HepG2 (cell line): ENCODE results near the gene DENND11. TPM values are rescaled to one million over a fixed set of nuclear protein-coding genes. Genes with fewer than 3 reads are reported as not detected.
A peak's percentile ranks its signal among the peaks of the same experiment; 100 is the strongest.

Source experiments
- ATAC-seq: fragments of 200-7000 bp; cut with Tn5 transposase; 3 replicates; pipeline ENCODE4 v1.9.1; 2020; ENCODE audit warnings: mild to moderate bottlenecking, moderate library complexity
- BruUV-seq: library from RNA; stranded (reverse); fragments of 400-500 nt; replicated peaks from 2 replicates; lab custom pipeline; 2021; lab: Mats Ljungman, UMichigan
- CTCF ChIA-PET: fragments of 300-600 bp; formaldehyde crosslinking; extraction: SDS; loops from one replicate; lab custom pipeline; 2021; ENCODE audit warnings: low total read pairs, inconsistent platforms, low intra/inter-chr PET ratio; lab: Yijun Ruan, JAX
- POLR2A ChIA-PET: fragments of 350-600 bp; sonication (Branson Sonifier 250); formaldehyde crosslinking; loops from one replicate; lab custom pipeline; 2020; ENCODE audit warnings: antibody characterized with exemption, inconsistent platforms; lab: Yijun Ruan, JAX
- DNase-seq: peaks from one replicate; pipeline ENCODE4 v3.0.0-alpha.2; 2015; ENCODE audit warnings: low spot score
- FAIRE-seq: peaks from 3 replicates; lab custom pipeline; 2011; peaks lifted over from hg19 to GRCh38; lab: Jason Lieb, UNC
- H2AFZ ChIP-seq: one replicate; pipeline ENCODE4 v1.6.1; 2011; ENCODE audit warnings: low read length, inconsistent platforms
- H3K27ac ChIP-seq: fragments of 300-600 bp; 3 replicates; pipeline ENCODE4 v1.8.0; 2011; ENCODE audit warnings: mixed run types, mild to moderate bottlenecking, mixed read lengths, low read length, inconsistent platforms; ENCODE audit not compliant: insufficient read depth; ENCODE audit errors: extremely low read length
- H3K27me3 ChIP-seq, 2 experiments: fragments of 200-600 bp in 1 of 2; 2 replicates in 1 of 2; 3 replicates in 1 of 2; pipeline versions ENCODE4 v1.6.0 to v1.8.0; 2011; ENCODE audit warnings: low read length in 2 of 2, mild to moderate bottlenecking in 2 of 2, moderate library complexity in 2 of 2, inconsistent platforms in 1 of 2; ENCODE audit not compliant: insufficient read depth in 2 of 2, control insufficient read depth in 1 of 2
- H3K36me3 ChIP-seq, 2 experiments: fragments of 200-600 bp in 1 of 2; replicated peaks in 1 of 2; 2 replicates in 1 of 2; 3 replicates in 1 of 2; pipeline versions ENCODE4 v1.5.1 to v1.8.0; 2011; ENCODE audit warnings: low read length in 2 of 2, inconsistent platforms in 1 of 2; ENCODE audit not compliant: insufficient read depth in 2 of 2, control insufficient read depth in 1 of 2
- H3K4me1 ChIP-seq: 2 replicates; pipeline ENCODE4 v1.5.1; 2012; ENCODE audit warnings: low read length, inconsistent platforms; ENCODE audit not compliant: insufficient read depth
- H3K4me2 ChIP-seq: 2 replicates; pipeline ENCODE4 v1.6.0; 2011; ENCODE audit warnings: low read depth, low read length, inconsistent platforms
- H3K4me3 ChIP-seq, 3 experiments: fragments of 200-600 bp in 1 of 3; sonication (generic), shearing (Covaris generic) in 1 of 3; replicated peaks in 1 of 3; 2 replicates each; pipeline ENCODE4 v1.5.1; 2011 to 2016; ENCODE audit warnings: low read length in 3 of 3, inconsistent platforms in 2 of 3, low read depth in 2 of 3, mild to moderate bottlenecking in 2 of 3, control low read depth in 1 of 3, mixed read lengths in 1 of 3; ENCODE audit not compliant: insufficient read depth in 1 of 3
- H3K79me2 ChIP-seq: one replicate; pipeline ENCODE4 v1.6.1; 2011; ENCODE audit warnings: low read length, inconsistent platforms; ENCODE audit not compliant: insufficient read depth
- H3K9ac ChIP-seq: 2 replicates; pipeline ENCODE4 v1.6.0; 2011; ENCODE audit warnings: mild to moderate bottlenecking, low read depth, low read length, inconsistent platforms; ENCODE audit not compliant: insufficient read depth
- H3K9me3 ChIP-seq: 2 replicates; pipeline ENCODE4 v1.5.1; 2012; ENCODE audit warnings: mild to moderate bottlenecking, low read length
- H4K20me1 ChIP-seq: 2 replicates; pipeline ENCODE4 v1.6.0; 2011; ENCODE audit warnings: inconsistent platforms, mild to moderate bottlenecking, low read length, moderate library complexity; ENCODE audit not compliant: insufficient read depth
- FOXP4 ChIP-seq: sonication (generic); formaldehyde crosslinking; IDR thresholded peaks from 2 replicates; pipeline ENCODE4 v1.4.0; 2020; ENCODE audit warnings: missing genetic modification reagents
- NR2F1 ChIP-seq, 2 experiments: fragments of 450-650 bp in 1 of 2; formaldehyde crosslinking in 1 of 2; IDR thresholded peaks; 2 replicates each; pipeline versions ENCODE4 v1.5.0 to v1.6.1; 2016 to 2020; ENCODE audit warnings: mild to moderate bottlenecking in 1 of 2, missing compliant biosample characterization in 1 of 2, missing genetic modification reagents in 1 of 2, moderate library complexity in 1 of 2
- ZBTB8A ChIP-seq: sonication (generic); formaldehyde crosslinking; IDR thresholded peaks from 2 replicates; pipeline ENCODE4 v1.4.0; 2020; ENCODE audit warnings: mild to moderate bottlenecking, low read depth, missing genetic modification reagents, borderline replicate concordance
- ZNF225 ChIP-seq: sonication (generic); formaldehyde crosslinking; IDR thresholded peaks from 2 replicates; pipeline ENCODE4 v1.4.0; 2020; ENCODE audit warnings: mild to moderate bottlenecking, missing genetic modification reagents
- ZNF652 ChIP-seq: IDR thresholded peaks from 2 replicates; pipeline ENCODE4 v1.6.1; 2016; ENCODE audit warnings: low read depth, borderline replicate concordance
- WGBS: methylation state at CpG from one replicate; pipeline ENCODE4 v1.1.6; 2017; ENCODE audit warnings: low lambda C conversion rate; 5-methylcytosine and 5-hydroxymethylcytosine counted together
- in situ Hi-C: cut with HindIII; loops from 2 replicates; pipeline ENCODE4 v1.10.0; 2017; ENCODE audit warnings: low pct_unique_long_range_greater_than_20kb; ENCODE audit not compliant: extremely low pct_ligation_motif_present
- intact Hi-C: fragments of 100-400 bp; cut with micrococcal nuclease; formaldehyde crosslinking; loops from one replicate; pipeline ENCODE4 v1.10.0; 2022; ENCODE audit not compliant: unreplicated experiment
- polyA plus RNA-seq, 8 experiments: library from polyadenylated mRNA; depleted of rRNA in 3 of 8; stranded (reverse) in 7 of 8; unstranded in 1 of 8; fragments of >200 nt; fragmentation: Illumina TruSeq in 4 of 8; extraction: Trizol in 4 of 8; gene quantifications; 2 replicates each; pipeline versions ENCODE4 v1.2.1 to v1.2.3, GENCODE V29; 2011 to 2016; ENCODE audit warnings: low read depth in 4 of 8, missing spikeins in 1 of 8, mixed read lengths in 1 of 8; ENCODE audit not compliant: insufficient read depth in 1 of 8
- total RNA-seq, 5 experiments: library from RNA; depleted of rRNA; stranded (reverse); fragments of >200 nt; fragmentation: Illumina TruSeq; extraction: Trizol; gene quantifications; 2 replicates each; pipeline ENCODE4 v1.2.3, GENCODE V29; 2016; ENCODE audit warnings: low read depth in 1 of 5

The DENND11 gene
- total and polyA plus RNA-seq, 2 of the 13 experiments (the other 11 are each of a cell fraction or from before 2014, with no cell fraction given): 7.1 to 10.5 TPM

- ChIA-PET POLR2A (no interaction called here), CTCF (no interaction called here)
- ATAC-seq (no peak), FAIRE-seq (no peak), DNase-seq (no peak)
- Histone ChIP-seq H3K79me2 (no peaks in the 10 kb centered on the region), H3K27me3 (peaks cover 0 to 19% of the 10 kb centered on the region in 2 experiments; a peak in 3 of 5 replicates), H3K4me3 (no peak overlapping the region), H3K9ac (no peak overlapping the region), H3K36me3 (no peaks in the 10 kb centered on the region), H3K27ac (no peak overlapping the region), H4K20me1 (no peaks in the 10 kb centered on the region), H2AFZ (no peak overlapping the region), H3K4me1 (peaks cover 37% of the 10 kb centered on the region), H3K4me2 (no peak overlapping the region), H3K9me3 (no peaks in the 10 kb centered on the region)
- 50% methylated on average over 5 of the region's 5 CpGs for WGBS
- intact Hi-C loops (no loop called here), in situ Hi-C loops (no loop called here)
- TF ChIP-seq ZBTB8A (CRISPR knock-in tag) (no peak), NR2F1 (CRISPR knock-in tag; IDR thresholded peaks at IDR 0.05) (no peak), FOXP4 (CRISPR knock-in tag) (no peak)
- BruUV-seq: no TSS peak
These were observed 2.8 kb upstream of the DENND11 start for GRCh38 chr7:141704741-141705140.

- DNase-seq: no peak
- Histone ChIP-seq H4K20me1 (0 out of 2 replicates have a peak, but pooled peaks cover 2% of the 10 kb centered on the region), H3K27me3 (peaks cover 0 to 19% of the 10 kb centered on the region in 2 experiments; a peak in 3 of 5 replicates), H3K79me2 (no peaks in the 10 kb centered on the region), H3K27ac (no peak overlapping the region), H3K9ac (no peak overlapping the region), H3K36me3 (no peaks in the 10 kb centered on the region), H2AFZ (no peak overlapping the region), H3K4me2 (no peak overlapping the region), H3K4me1 (peaks cover 37% of the 10 kb centered on the region)
- in situ Hi-C loops: no loop called here
- CTCF ChIA-PET: no interaction called here
- no TSS peak for BruUV-seq
- TF ChIP-seq ZNF225 (CRISPR knock-in tag) (no peak), ZNF652 (CRISPR knock-in tag) (peak; percentile 76)
- TF ChIP-seq, all 625 proteins: peak for 1
- H3K9me3 ChIP-seq: no peaks in the 10 kb centered on the region
- FAIRE-seq (no peak), ATAC-seq (no peak)
- POLR2A ChIA-PET: interaction anchor here (1.0 kb wide), 1 partner anchor 13 kb away, joined by 3 read pairs; no protein-coding TSS in a partner anchor
- WGBS: 2% methylated on average over 3 of the region's 3 CpGs
- no peak overlapping the region for H3K4me3 ChIP-seq
- intact Hi-C loops: no loop called here
These were observed 2.1 kb upstream of the DENND11 start for GRCh38 chr7:141704112-141704511.
